ENCODE data around the gene HHATL. TPM values are rescaled to one million over a fixed set of nuclear protein-coding genes. Genes with fewer than 3 reads are reported as not detected.

HHATL gene
- total RNA-seq, 1 experiment from 2014 or later: not detected

GRCh38 chr3:42698216-42698910, 4.2 kb downstream of the HHATL start:
- BruUV-seq (replicated peaks): no TSS peak
- H3K27ac ChIP-seq (ENCODE audit: low read length): no peak overlapping the region
- no peaks in the 10 kb centered on the region for H3K9me3 ChIP-seq (ENCODE audit: control insufficient read depth, insufficient read depth, low read depth, low read length)
- H3K36me3 ChIP-seq (ENCODE audit: control insufficient read depth, insufficient read depth, low read length): no peaks in the 10 kb centered on the region
- intact Hi-C loops (cut with micrococcal nuclease; ENCODE audit: unreplicated experiment) (no loop called here), in situ Hi-C loops (cut with HindIII; ENCODE audit: low pct_unique_long_range_greater_than_20kb, low sequenced_read_pairs) (no loop called here)
- ChIA-PET POLR2A (no interaction called here), CTCF (no interaction called here)
- TF ChIP-seq TCF7L2 (IDR thresholded peaks at IDR 0.05; ENCODE audit: low read depth, low read length) (no peak), SIN3A (IDR thresholded peaks at IDR 0.05; ENCODE audit: borderline replicate concordance, insufficient read depth, low read depth, low read length) (no peak), CTCF (IDR thresholded peaks at IDR 0.05) (no peak), POLR2AphosphoS5 (IDR thresholded peaks at IDR 0.05; ENCODE audit: low read depth, low read length) (no peak)
- TF ChIP-seq, protein P1, sequence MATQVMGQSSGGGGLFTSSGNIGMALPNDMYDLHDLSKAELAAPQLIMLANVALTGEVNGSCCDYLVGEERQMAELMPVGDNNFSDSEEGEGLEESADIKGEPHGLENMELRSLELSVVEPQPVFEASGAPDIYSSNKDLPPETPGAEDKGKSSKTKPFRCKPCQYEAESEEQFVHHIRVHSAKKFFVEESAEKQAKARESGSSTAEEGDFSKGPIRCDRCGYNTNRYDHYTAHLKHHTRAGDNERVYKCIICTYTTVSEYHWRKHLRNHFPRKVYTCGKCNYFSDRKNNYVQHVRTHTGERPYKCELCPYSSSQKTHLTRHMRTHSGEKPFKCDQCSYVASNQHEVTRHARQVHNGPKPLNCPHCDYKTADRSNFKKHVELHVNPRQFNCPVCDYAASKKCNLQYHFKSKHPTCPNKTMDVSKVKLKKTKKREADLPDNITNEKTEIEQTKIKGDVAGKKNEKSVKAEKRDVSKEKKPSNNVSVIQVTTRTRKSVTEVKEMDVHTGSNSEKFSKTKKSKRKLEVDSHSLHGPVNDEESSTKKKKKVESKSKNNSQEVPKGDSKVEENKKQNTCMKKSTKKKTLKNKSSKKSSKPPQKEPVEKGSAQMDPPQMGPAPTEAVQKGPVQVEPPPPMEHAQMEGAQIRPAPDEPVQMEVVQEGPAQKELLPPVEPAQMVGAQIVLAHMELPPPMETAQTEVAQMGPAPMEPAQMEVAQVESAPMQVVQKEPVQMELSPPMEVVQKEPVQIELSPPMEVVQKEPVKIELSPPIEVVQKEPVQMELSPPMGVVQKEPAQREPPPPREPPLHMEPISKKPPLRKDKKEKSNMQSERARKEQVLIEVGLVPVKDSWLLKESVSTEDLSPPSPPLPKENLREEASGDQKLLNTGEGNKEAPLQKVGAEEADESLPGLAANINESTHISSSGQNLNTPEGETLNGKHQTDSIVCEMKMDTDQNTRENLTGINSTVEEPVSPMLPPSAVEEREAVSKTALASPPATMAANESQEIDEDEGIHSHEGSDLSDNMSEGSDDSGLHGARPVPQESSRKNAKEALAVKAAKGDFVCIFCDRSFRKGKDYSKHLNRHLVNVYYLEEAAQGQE (IDR thresholded peaks at IDR 0.05; ENCODE audit: insufficient read depth in 1 of 2, low read depth in 2 of 2, low read length in 1 of 2): no peak
- no peak overlapping the region for H3K4me3 ChIP-seq (ENCODE audit: low read depth in 2 of 2, low read length in 2 of 2)
- no peaks in the 10 kb centered on the region for H3K4me1 ChIP-seq (ENCODE audit: control insufficient read depth, insufficient read depth, low read length)
- H3K27me3 ChIP-seq (ENCODE audit: control insufficient read depth, insufficient read depth, low read length): no peaks in the 10 kb centered on the region
- DNase-seq (ENCODE audit: low read depth, low spot score) (no peak), ATAC-seq (no peak)

DNA sequence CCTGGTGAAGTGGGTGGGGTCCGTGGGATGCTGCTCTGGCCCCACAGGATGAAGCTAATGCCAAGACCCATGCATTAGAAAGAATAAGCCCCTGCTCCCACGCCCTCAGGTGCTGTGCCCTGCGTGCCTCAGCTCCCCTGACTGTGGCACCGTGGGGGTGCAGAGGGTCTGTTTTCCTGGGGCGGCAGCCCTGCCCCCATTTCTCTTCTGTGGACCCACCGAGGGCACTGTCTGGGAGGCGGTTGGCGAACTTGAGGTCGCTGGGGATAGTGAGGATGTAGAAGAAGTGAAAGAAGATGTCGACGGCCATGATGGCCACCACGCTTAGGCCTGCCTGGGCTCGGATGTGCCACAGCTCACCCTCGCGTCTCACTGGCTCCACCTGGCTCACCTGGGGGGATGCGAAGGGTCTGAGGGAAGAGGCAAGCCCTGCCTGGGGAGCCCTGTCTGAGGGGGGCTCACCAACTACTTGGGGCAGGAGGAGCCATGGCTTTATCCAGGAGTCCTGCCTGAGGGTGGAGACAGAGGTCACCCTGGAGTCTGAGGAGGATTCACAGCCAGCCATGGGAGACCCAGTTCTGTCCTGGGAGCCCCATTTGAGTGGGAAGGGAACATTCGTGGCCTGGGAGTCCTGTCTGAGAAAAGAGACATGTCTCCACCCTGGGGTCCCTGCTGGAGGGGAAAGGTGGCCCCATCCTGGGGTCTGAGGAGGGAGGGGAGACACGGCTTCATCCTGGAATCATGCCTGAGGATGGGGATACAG, 5.1 kb downstream of the HHATL start:
- intact Hi-C loops (cut with micrococcal nuclease; ENCODE audit: unreplicated experiment): no loop called here
- Histone ChIP-seq H3K27me3 (ENCODE audit: control insufficient read depth, insufficient read depth, low read length) (no peaks in the 10 kb centered on the region), H3K4me3 (ENCODE audit: low read depth in 2 of 2, low read length in 2 of 2) (no peak overlapping the region), H3K36me3 (ENCODE audit: control insufficient read depth, insufficient read depth, low read length) (no peaks in the 10 kb centered on the region), H3K9me3 (ENCODE audit: control insufficient read depth, insufficient read depth, low read depth, low read length) (no peaks in the 10 kb centered on the region), H3K4me1 (ENCODE audit: control insufficient read depth, insufficient read depth, low read length) (no peaks in the 10 kb centered on the region), H3K27ac (ENCODE audit: low read length) (no peak overlapping the region)
- in situ Hi-C loops (cut with HindIII; ENCODE audit: low pct_unique_long_range_greater_than_20kb, low sequenced_read_pairs): no loop called here
- CTCF ChIA-PET: no interaction called here
- TF ChIP-seq POLR2AphosphoS5 (IDR thresholded peaks at IDR 0.05; ENCODE audit: low read depth, low read length) (no peak), TCF7L2 (IDR thresholded peaks at IDR 0.05; ENCODE audit: low read depth, low read length) (no peak), SIN3A (IDR thresholded peaks at IDR 0.05; ENCODE audit: borderline replicate concordance, insufficient read depth, low read depth, low read length) (no peak), CTCF (IDR thresholded peaks at IDR 0.05) (no peak)
- TF ChIP-seq, protein P1 (IDR thresholded peaks at IDR 0.05; ENCODE audit: insufficient read depth in 1 of 2, low read depth in 2 of 2, low read length in 1 of 2): no peak
- BruUV-seq (replicated peaks): no TSS peak
- no peak for ATAC-seq
- POLR2A ChIA-PET: no interaction called here
- no peak for DNase-seq (ENCODE audit: low read depth, low spot score)

All from Panc1 (cell line).